ENCODE measurements around the gene CELF4.

The CELF4 gene

DNA sequence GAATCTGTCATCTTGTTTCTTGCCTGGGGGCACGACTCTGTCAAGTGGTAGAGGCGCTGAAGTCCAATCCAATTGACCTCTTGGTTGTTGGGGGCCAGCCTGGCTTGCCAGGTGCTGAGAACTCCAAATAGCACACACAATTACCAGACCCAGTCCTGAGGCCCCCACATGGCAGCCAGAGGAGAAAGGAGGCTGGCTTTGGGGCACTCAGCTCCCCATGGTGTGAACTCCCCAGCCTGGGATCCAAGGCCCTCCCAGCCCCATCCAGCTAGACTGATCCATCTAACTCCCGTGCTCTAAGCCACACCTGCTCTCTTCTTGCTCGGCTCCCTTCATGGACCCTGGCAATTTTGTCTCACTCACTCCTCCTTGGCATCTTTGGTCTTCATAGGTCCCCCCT, 170.0 kb downstream of the CELF4 start:
- Histone ChIP-seq H3K4me1 (no peaks in the 10 kb centered on the region; the same call in none of the 2 replicates), H3K36me3 (no peaks in the 10 kb centered on the region), H3K4me3 (ENCODE audit: low read depth, low read length) (no peak overlapping the region), H3K27me3 (no peaks in the 10 kb centered on the region), H3K9me3 (no peaks in the 10 kb centered on the region)
- DNase-seq: no peak
- TF ChIP-seq, protein P1, sequence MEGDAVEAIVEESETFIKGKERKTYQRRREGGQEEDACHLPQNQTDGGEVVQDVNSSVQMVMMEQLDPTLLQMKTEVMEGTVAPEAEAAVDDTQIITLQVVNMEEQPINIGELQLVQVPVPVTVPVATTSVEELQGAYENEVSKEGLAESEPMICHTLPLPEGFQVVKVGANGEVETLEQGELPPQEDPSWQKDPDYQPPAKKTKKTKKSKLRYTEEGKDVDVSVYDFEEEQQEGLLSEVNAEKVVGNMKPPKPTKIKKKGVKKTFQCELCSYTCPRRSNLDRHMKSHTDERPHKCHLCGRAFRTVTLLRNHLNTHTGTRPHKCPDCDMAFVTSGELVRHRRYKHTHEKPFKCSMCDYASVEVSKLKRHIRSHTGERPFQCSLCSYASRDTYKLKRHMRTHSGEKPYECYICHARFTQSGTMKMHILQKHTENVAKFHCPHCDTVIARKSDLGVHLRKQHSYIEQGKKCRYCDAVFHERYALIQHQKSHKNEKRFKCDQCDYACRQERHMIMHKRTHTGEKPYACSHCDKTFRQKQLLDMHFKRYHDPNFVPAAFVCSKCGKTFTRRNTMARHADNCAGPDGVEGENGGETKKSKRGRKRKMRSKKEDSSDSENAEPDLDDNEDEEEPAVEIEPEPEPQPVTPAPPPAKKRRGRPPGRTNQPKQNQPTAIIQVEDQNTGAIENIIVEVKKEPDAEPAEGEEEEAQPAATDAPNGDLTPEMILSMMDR (IDR thresholded peaks at IDR 0.05; ENCODE audit: low read depth, low read length): no peak

DNA sequence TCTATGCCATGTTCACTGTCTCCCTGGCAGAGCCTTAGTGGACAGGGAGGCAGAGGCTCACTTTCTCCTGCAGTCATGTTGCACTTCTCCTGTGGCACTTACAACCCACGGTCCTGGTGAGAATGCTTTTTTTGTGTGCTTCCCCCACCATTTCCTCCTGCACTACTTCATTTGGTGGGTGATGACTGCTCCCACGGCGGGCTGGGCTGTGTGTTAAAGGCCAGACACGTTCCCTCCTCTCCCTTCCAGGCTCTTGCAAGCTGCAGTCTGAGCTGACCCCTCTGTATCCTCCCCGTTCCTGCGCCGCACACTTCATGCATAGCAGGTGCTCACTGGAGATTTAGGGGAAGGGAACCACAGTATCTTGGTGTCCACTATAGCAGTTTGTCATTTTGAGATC, 170.5 kb downstream of the CELF4 start:
- DNase-seq: no peak
- TF ChIP-seq, protein P1 (IDR thresholded peaks at IDR 0.05; ENCODE audit: low read depth, low read length): no peak
- Histone ChIP-seq H3K9me3 (no peaks in the 10 kb centered on the region), H3K27me3 (no peaks in the 10 kb centered on the region), H3K36me3 (no peaks in the 10 kb centered on the region), H3K4me1 (no peaks in the 10 kb centered on the region; the same call in none of the 2 replicates), H3K4me3 (ENCODE audit: low read depth, low read length) (no peak overlapping the region)

DNA sequence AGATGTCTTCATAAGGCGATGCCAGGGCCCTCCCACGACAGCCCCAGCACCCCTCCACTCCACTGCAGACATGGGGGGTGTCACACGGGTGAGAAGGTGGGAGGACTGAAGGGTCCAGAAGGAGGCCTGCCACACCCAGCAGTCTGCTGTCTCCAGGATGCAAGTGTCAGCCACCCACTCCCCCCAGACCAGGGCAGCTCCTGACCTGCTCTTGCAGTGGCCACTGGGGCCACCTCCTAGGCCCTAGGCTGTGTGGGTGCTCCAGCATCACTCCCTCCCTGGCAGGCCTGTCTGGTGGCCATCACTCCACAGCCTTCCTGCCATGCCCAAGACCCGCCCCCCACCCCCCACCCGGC, 171.0 kb downstream of the CELF4 start:
- Histone ChIP-seq H3K27me3 (no peaks in the 10 kb centered on the region), H3K4me3 (ENCODE audit: low read depth, low read length) (peak overlapping the region; percentile 37), H3K4me1 (no peaks in the 10 kb centered on the region; the same call in none of the 2 replicates), H3K9me3 (no peaks in the 10 kb centered on the region), H3K36me3 (no peaks in the 10 kb centered on the region)
- TF ChIP-seq, protein P1 (IDR thresholded peaks at IDR 0.05; ENCODE audit: low read depth, low read length): no peak
- no peak for DNase-seq

DNA sequence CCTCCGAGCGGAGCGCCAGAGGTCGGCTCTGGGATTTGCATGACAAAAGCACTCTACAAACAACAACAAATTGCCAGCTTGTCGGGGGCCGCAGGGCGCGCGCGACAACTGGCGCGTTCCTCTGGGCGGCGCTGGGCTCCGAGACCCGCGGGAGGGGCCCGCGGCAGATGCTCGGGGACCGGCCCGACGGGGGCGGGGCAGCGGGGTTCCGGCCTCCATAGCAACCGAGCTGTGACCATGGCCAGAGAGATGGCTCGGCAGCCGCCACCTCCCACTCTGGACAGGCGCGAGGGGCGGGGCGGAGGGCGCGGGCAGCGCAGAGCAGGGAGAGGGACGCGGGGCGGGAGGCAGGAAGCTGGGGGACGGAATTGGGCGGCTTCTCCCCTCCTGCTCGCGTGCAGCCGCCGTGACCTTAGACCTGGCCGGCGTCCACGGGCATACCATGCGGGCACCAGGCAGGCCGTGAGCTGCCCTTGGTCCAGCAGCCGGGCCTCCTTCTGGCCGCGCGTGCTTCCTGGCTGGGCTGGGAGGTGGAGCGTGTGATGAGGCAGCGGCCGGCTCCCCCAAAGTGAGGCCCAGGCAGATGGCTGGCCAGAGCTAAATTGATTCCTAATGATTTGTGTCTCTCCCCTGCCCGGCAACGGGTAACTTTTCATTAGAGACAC, 171.5 kb downstream of the CELF4 start:
- peak; percentile 81 for DNase-seq
- Histone ChIP-seq H3K4me3 (ENCODE audit: low read depth, low read length) (peak overlapping the region; percentile 37), H3K27me3 (no peaks in the 10 kb centered on the region), H3K4me1 (no peaks in the 10 kb centered on the region; the same call in none of the 2 replicates), H3K9me3 (no peaks in the 10 kb centered on the region), H3K36me3 (no peaks in the 10 kb centered on the region)
- TF ChIP-seq, protein P1 (IDR thresholded peaks at IDR 0.05; ENCODE audit: low read depth, low read length): no peak

GRCh38 chr18:37393221-37393827, 172.3 kb downstream of the CELF4 start:
- no peaks in the 10 kb centered on the region for H3K36me3 ChIP-seq
- H3K27me3 ChIP-seq: no peaks in the 10 kb centered on the region
- DNase-seq: no peak
- peak overlapping the region; percentile 37 for H3K4me3 ChIP-seq (ENCODE audit: low read depth, low read length)
- H3K9me3 ChIP-seq: no peaks in the 10 kb centered on the region
- TF ChIP-seq, protein P1 (IDR thresholded peaks at IDR 0.05; ENCODE audit: low read depth, low read length): no peak
- no peaks in the 10 kb centered on the region; the same call in none of the 2 replicates for H3K4me1 ChIP-seq

- Histone ChIP-seq H3K4me1 (no peaks in the 10 kb centered on the region; the same call in none of the 2 replicates), H3K27me3 (no peaks in the 10 kb centered on the region), H3K9me3 (no peaks in the 10 kb centered on the region), H3K4me3 (ENCODE audit: low read depth, low read length) (no peak overlapping the region), H3K36me3 (no peaks in the 10 kb centered on the region)
- DNase-seq: no peak
- TF ChIP-seq, protein P1 (IDR thresholded peaks at IDR 0.05; ENCODE audit: low read depth, low read length): no peak
These were observed 172.9 kb downstream of the CELF4 start for GRCh38 chr18:37392648-37393047.
